Nucleus accumbens (tissue), 56 donors: ENCODE data around the gene SETBP1.

Source experiments
- DNase-seq, 56 donors: peaks; one replicate each; lab custom pipeline; 2025; lab: John Stamatoyannopoulos, UW

Gene SETBP1

DNA sequence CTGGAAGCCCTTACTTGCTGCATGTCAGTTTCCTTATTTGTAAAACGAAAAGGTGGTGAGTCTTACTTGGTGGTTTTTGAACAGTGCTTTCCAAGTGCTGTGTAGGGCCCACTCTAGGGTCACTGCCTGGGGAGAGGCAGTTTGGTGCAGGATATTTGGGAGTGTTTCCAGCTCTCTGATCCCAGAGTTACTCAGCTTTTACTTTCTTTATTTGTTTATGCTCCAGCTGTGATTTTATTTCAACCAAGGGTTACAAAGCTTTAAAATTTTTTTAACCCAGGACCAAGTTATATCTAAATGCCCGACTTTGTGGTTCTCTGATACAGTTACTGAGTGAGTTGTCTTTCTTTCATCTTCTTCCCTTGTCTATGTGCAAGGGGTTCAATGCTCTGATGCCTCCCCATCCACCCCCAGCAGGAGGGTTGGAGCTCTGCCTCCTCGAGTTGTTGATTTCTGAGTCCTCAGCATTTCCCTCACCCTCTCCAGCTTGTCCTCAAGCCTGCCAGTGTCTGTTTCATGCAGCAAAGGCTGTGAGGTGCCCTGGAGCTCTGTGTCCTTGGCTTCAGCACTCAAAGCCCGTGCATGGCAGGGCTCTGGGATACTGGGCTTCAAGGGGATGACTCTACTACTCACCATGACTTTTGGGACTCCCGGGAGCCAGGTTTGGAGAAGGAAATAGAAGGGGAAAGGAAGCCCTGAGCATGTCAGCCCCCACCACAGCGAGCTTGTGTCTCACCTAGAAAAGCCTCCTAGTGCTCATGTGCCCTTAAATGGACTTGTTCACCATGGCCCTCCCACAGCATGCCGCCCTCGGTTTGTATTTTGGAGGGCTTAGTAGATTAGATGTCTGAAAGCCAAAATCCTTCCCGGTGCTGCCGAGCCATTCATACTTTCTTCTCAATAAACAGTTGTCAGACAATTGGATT, 236.8 kb downstream of the SETBP1 start:
- peak in 1 of 56 donors; percentile 1 for DNase-seq

GRCh38 chr18:44918142-44918476, 237.4 kb downstream of the SETBP1 start:
- DNase-seq, result no peak

DNA sequence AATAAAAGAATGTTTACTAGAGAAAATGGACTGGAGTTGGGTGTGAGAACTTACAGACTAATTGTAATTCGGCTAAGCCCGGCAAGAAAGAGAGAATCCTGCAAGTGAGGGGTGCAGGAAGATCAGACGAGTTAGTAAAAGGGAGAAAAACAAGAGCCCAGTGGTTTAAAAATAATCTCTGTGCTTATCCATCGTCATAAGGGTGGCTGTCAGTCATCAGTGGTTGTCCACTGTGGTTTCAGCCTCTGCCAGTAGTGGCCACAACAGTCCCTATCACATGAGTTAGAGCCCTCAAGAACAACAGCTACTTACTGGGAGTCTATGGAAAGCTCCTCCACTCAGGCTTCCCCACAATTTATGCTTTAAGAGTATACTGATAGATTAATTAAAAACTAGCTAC, 239.8 kb downstream of the SETBP1 start:
- no peak for DNase-seq

- no peak for DNase-seq
These were observed 241.3 kb downstream of the SETBP1 start for GRCh38 chr18:44921974-44922373.

DNA sequence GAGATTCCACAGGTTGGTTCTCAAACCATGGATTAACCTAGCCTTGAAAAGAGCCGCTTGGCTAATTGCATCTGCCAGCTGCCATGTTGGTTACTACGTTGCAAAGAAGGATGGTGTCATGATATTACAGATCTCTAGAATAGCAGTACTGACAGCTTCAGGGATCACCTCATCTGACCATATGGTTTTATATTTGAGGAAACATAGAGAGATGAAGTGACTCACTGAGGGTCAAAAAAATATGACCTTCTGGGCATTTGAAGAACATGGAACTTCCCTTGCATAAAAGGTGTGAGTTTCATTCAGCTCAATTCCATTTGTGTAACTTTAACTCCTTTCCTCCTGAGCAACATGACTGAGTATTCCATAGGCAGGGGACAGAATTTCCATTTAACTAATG, 242.3 kb downstream of the SETBP1 start:
- DNase-seq, result no peak

- DNase-seq, result no peak
These were observed 244.3 kb downstream of the SETBP1 start for GRCh38 chr18:44924785-44925499.

- no peak for DNase-seq
These were observed 246.6 kb downstream of the SETBP1 start for GRCh38 chr18:44927127-44927849.

- DNase-seq, result no peak
These were observed 254.2 kb downstream of the SETBP1 start for GRCh38 chr18:44934901-44935300.

DNA sequence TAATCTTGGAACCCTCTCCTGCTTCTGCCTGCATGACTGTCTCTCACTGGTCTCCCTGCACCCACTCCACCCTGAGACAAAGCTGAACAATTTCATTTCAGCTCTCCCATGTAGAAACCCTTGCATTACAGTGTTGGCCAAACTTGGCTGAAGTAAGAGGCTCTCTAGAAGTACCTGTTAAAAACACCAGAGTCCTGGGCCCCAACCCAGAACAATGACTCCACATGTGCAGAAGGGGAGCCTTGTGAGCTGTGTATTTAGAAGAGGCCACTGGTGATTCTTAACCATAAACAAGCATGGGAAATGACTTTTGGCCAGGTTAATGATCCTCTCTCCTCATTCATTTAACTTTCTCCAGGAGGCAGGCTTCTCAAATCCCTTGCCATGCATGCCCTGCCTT, 254.8 kb downstream of the SETBP1 start:
- no peak for DNase-seq

DNA sequence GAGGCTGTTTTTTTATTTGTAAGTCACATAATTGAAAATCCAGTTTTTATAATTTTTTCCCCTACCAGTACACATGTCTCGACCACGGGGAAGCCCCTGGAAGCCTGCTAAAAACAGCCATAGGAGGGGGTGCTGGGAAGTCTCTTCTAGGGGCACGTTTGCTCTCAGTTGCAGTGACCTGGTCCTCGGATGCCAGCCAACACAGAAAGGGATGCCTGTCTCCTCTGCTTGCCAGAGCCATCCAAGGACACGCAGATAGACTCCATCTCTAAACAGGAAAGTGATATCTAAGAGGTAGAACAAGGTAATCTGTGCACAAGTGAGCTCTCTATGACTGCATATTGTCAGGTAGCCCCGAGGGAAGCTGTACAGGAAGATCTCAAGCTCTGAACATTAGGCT, 255.8 kb downstream of the SETBP1 start:
- DNase-seq, result no peak

DNA sequence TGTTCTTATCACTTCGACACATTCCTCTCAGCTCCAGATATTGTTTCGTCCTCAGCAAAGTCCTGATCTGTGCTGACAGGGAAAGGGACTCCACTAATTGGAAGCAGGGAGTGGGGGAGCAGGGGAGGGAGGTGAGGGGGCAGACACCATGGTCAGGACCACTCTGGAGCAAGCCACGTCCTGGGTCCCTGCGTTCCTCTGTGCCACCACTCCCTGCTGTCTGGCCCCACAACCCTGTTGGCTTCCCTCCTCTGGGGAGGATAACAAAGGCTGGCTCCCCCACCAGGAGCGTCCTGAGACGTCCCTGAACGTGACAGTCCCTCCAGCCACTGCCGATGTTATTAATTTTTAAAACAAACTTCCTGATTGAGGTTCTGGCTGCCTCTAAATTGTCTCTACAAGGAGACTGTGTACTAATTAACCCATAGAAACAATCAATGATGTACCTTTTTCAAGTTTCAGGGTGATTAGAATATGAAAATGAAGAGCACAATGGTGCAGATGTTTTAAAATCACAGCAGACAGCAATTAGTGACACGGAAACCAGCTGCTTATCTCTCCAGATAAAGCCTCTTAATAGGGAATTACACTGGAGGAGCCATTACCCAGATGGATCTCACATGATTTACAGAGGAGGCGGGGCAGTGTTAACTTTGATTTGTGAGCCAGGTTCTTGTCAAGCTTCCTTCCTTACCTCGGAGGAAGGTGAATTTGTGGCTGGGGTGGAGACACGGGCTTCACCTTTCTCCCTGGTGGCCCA, 257.5 kb downstream of the SETBP1 start:
- DNase-seq, result no peak

GRCh38 chr18:44938720-44939665, 258.3 kb downstream of the SETBP1 start:
- no peak for DNase-seq

- no peak for DNase-seq
These were observed 260.8 kb downstream of the SETBP1 start for GRCh38 chr18:44941516-44941915.

GRCh38 chr18:44942073-44942472, 261.4 kb downstream of the SETBP1 start:
- DNase-seq, result no peak

DNA sequence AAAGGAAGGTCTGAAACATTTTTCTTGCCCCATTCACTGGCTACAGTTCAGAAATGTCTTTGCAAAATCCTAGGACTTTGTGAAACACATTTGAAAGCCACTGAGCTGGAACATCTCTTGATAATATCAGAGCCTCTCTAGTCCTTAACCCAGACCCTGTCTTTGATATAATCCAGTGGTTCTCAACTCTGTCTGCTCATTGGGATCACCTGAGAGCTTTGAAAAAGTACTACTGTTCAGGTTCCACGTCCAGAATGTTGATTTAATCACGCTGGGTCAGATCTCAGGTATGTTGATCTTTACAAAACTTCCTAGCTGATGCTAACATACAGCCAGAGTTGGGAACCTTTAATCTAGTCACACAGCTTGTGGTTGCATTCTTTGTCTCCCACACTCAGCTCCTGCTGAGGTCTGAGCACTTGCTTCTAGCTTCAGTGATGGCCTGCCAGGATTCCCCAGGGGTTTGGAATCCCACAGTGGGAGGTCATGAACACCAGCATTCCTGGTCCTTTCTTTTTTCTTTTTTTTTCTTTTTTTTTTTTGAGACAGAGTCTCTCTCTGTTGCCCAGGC, 262.7 kb downstream of the SETBP1 start:
- DNase-seq, result no peak

DNA sequence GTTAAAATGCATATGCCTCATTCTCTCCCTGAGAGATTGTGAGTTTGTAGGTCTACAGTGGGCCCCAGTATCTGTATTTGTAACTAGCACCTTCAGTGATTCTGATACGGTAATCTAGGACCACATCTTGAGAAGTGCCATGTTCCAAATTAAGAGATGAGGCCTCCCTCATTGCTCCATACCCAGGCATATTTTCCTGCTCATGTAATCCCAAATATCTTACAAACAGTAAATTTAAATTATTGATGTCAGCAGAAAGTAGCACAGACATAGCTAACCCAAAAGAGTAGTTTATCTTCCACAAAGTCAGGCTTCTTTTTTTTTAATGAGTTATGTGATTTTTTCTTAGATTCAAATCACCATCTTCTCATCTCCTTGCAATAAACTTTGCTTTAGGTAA, 263.8 kb downstream of the SETBP1 start:
- DNase-seq, result no peak

DNA sequence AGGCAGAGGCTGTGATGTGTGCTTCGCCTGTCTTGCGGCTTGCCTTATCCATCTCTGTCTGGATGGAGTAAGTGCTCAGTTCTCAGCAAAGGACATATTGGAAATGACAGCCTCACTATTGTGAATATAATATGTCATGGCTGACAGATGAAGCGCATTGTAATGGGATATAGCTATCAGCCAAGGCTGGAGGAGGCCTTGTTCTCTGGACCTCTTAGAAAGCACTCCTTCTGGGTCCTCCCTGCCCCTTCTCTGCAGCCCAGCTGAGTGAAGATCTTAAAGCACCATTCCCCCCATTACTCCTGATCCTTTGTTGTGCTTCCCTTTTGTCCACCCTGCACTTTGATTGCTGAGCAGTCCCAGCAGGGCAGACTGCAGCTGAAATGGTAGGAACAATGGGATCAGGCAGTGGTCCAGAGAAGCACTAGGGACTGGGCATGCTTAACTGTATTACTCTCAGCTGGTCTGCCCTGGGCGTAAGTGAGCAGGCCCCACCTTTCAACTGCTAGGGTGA, 265.3 kb downstream of the SETBP1 start:
- DNase-seq, result peak in 1 of 56 donors; percentile 8

GRCh38 chr18:44946529-44947113, 265.9 kb downstream of the SETBP1 start:
- no peak for DNase-seq
